ENCODE measurements around the gene PLA2G4D.
"Not testable (repeated sequence)": the region's sequence is repeated elsewhere in the genome, so short reads cannot be mapped to it uniquely, and the experiment has no call there.

Gene PLA2G4D

GRCh38 chr15:42121682-42122081 is 27.3 kb upstream of the PLA2G4D start:
- no peak for DNase-seq

DNA sequence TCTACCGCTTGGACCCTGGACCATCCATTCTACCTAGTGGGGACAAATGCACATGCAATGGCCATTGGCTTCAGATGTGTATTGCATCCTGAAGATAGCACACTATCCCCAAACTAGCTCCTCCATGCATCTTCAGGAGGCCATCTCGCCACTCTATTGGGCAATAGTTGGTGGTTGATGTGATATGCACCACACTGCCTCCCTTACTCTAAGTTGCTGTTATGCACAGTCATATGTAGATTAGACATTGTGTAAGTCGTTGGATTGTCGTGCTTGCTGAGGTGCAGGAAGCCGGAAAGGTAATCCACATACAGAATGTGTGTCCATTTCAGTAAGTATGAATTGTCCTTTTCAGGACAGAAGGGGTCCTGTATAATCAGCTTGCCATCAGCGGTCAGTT is 26.7 kb upstream of the PLA2G4D start:
- no peak for DNase-seq

GRCh38 chr15:42120285-42120684 is 25.9 kb upstream of the PLA2G4D start:
- DNase-seq = no peak

DNA sequence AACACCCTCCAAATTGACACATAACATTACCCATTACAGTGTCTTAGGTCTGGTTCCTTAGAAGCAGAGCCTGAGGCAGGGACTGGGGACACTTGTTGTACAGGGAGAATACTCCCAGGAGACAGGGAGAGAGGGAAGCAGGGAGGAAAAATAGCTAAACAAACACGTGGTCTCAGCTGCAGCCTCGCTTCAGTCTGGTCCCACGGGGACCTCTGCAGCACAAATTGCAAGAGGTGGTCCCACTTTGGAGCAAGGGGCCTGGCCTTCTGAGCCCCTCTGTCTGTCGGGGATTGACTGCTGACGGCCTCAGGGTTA is 25.0 kb upstream of the PLA2G4D start:
- no peak for DNase-seq

DNA sequence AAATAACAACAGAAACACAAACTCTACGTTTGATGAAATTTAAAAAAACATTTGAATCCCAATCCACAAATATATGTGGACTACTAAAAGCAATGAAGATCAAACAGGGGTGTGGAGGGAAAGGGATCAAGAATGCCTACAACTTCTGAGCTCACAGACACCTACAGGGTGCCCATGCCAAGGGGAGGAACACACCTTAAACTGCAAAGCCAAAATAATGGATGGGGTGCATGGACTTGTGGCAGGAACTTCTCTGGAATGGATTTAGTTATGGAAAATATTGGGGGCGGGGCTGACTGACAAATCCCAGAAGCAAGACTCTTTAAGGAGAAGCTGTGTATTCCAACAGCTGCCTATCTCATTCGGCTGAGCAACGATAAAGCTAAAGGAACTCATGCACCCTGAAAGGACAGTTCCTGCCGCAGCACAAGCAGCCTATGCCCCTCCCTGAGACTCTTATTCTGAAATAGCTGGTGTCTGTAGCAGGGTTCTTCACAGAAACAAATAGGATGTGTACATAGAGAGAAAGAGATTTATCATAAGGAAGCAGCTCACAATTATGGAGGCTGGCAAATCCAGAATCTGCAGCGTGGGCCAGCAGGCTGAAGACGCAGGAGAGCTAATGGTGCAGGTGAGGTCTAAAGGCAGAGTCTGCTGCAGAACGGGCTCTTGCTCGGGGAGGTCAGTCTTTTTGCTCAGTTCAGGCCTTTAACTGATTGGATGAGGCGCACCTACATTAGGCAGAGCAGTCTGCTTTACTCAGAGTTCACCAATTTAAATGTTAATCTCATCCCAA is 24.5 kb upstream of the PLA2G4D start:
- DNase-seq = no peak

- DNase-seq = no peak
These were observed 17.6 kb upstream of the PLA2G4D start for GRCh38 chr15:42111924-42112323.

- no peak for DNase-seq
These were observed 16.0 kb upstream of the PLA2G4D start for GRCh38 chr15:42110367-42110766.

- no peak for DNase-seq
These were observed 14.4 kb upstream of the PLA2G4D start for GRCh38 chr15:42108806-42109205.

DNA sequence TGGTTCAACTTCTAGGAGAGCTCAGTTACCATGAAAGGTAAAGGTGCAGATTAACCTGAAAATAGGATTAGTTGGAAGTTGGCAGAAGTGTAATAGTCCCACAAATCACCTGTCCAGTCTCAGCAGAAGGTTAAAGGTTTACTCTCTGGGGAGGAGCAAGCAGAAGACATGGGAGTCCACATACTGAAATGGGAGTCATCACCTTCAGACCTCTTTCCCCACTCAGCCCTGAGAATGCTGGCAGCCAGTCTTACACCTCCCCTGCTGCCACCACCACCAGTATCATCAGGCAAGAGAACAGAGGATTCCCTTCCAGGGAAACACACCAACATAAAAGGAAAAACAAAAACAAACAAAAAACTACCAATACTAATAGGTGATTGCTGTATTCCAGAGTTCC is 13.8 kb upstream of the PLA2G4D start:
- no peak for DNase-seq

- no peak for DNase-seq
These were observed 13.1 kb upstream of the PLA2G4D start for GRCh38 chr15:42107473-42107872.

- DNase-seq = no peak
These were observed 11.9 kb upstream of the PLA2G4D start for GRCh38 chr15:42106288-42106687.

GRCh38 chr15:42104095-42104891 is 9.9 kb upstream of the PLA2G4D start:
- DNase-seq = no peak

DNA sequence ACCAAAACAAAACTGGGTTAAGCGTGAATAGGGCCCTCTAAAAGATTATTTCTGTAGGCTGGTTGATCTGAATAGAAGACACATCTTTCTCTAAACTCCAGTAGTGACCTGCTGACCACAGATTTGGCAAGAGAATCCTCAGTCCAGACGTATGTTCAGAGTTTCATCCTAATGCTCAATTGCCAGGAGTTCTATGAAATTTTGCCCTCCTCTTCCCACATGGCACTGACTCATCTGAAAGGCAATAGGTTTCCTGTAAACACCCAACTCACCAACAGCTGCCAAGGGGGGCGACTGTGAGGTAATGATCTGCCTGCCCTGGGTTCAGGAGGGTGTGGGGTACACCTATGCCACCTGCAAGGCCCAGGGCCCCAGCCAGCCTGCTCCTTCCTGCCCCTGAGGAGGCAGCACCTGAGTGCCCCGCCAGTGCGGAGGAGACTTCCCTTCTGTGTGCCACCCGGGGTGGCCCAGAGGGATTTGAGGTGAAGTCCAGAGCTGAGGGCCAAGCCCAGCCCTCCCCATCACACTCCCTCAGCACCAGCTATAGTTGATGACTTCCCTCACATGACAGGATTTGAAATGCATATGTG is 8.4 kb upstream of the PLA2G4D start:
- DNase-seq = no peak

GRCh38 chr15:42101861-42102260 is 7.5 kb upstream of the PLA2G4D start:
- no peak for DNase-seq

DNA sequence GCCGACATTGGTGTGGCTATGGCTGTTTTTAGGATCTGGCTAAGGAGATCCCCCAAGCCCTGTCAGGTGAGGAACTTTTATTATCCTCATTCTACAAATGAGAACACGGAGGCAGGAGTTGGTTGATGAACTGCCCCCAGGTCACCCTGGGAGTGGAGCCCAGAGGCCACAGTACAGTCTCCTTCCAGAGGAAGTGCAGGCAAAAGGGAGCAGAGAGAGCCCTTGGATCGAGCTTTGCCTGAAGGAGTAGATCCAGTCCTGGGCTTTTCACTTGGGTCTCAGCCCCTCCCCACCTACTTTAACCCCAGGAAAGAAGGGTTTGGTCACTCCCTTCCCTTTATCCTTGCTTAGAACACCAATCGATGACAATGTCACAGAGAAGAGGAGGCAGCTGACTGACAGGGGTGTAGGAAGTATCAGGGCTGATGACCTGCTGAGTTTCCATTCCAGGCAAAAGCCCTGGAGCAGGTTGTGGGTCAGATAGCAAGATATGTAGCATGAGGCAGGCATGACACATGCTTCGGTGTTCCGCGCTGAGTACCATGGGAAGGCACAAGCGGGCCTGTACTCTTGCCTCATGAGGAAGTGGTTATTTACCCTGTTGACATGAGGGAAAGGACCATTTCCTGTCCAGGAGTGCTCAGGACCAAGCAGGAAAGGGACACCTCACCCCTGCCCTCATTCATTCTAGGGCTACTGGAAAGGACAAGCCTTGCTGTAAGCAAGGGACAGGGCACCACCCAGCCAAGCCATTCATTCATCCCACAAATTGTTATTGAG is 5.8 kb upstream of the PLA2G4D start:
- no peak for DNase-seq

- no peak for DNase-seq
These were observed 2.7 kb upstream of the PLA2G4D start for GRCh38 chr15:42097018-42097417.

- DNase-seq = no peak
These were observed 396 bp downstream of the PLA2G4D start for GRCh38 chr15:42093966-42094365.

GRCh38 chr15:42092398-42093318 is 1.7 kb downstream of the PLA2G4D start:
- no peak for DNase-seq

GRCh38 chr15:42091753-42092397 is 2.5 kb downstream of the PLA2G4D start:
- not testable (repeated sequence) for DNase-seq

- no peak for DNase-seq
These were observed 3.6 kb downstream of the PLA2G4D start for GRCh38 chr15:42090781-42091180.

DNA sequence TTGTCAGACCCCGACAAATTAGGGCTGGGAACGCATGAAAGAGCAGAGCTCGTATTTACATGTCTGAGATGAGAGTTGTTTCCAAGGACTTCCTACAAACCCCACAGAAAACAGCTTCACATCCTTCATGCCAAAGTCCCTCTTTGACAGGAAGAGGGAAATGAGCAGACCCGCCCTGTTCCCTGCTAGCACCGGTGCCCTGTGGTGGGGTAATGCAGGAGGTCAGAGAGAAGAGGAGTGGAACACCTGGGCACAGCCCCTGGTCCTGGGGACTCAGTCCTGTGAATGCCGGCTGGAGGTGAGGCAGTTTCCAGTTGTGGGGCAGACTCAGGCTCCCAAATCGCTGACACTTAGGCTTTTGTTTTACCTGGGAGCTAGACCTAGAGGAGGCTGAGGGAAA is 4.0 kb downstream of the PLA2G4D start:
- DNase-seq = no peak

- DNase-seq = no peak
These were observed 4.4 kb downstream of the PLA2G4D start for GRCh38 chr15:42089942-42090341.

Measured in NCI-H446 (cell line).